Transverse colon (tissue), 4 donors: ENCODE data around the gene C15orf40.

Experiments
- CTCF ChIP-seq, 5 experiments: fragments of 200-600 bp in 3 of 5; fragments of 450-650 bp in 2 of 5; sonication (generic) in 3 of 5; IDR thresholded peaks; 1 replicate in 2 of 5; 2 replicates in 3 of 5; pipeline ENCODE4 v1.5.1; 2016 to 2017; ENCODE audit warnings: antibody characterized with exemption in 5 of 5, inconsistent platforms in 3 of 5, mild to moderate bottlenecking in 2 of 5, moderate library complexity in 1 of 5
- EP300 ChIP-seq: sonication (generic); formaldehyde crosslinking; IDR thresholded peaks from one replicate; pipeline ENCODE4 v1.6.1; 2017; ENCODE audit warnings: antibody characterized with exemption, low read depth
- POLR2A ChIP-seq: fragments of 450-650 bp; IDR thresholded peaks from one replicate; pipeline ENCODE4 v1.6.1; 2016; ENCODE audit warnings: antibody characterized with exemption, mild to moderate bottlenecking, moderate library complexity
- POLR2AphosphoS5 ChIP-seq, 3 donors: sonication (generic); formaldehyde crosslinking; IDR thresholded peaks; one replicate each; pipeline ENCODE4 v1.6.1; 2016; ENCODE audit warnings: antibody characterized with exemption in 3 of 3

- TF ChIP-seq POLR2A (no peak), CTCF (IDR thresholded peaks at IDR 0.05) (no peak), POLR2AphosphoS5 (IDR thresholded peaks at IDR 0.05) (no peak), EP300 (no peak)
Measured at GRCh38 chr15:83016906-83017305, 5.5 kb upstream of the C15orf40 start.
